ENCODE results near the gene COL9A3.
A peak's percentile ranks its signal among the peaks of the same experiment; 100 is the strongest.

COL9A3 gene

GRCh38 chr20:62779417-62779685 lies 37.5 kb upstream of the COL9A3 start:
- H3K4me3 ChIP-seq (replicated peaks; ENCODE audit: low read depth, low read length) = no peak overlapping the region
- TF ChIP-seq, protein P1, sequence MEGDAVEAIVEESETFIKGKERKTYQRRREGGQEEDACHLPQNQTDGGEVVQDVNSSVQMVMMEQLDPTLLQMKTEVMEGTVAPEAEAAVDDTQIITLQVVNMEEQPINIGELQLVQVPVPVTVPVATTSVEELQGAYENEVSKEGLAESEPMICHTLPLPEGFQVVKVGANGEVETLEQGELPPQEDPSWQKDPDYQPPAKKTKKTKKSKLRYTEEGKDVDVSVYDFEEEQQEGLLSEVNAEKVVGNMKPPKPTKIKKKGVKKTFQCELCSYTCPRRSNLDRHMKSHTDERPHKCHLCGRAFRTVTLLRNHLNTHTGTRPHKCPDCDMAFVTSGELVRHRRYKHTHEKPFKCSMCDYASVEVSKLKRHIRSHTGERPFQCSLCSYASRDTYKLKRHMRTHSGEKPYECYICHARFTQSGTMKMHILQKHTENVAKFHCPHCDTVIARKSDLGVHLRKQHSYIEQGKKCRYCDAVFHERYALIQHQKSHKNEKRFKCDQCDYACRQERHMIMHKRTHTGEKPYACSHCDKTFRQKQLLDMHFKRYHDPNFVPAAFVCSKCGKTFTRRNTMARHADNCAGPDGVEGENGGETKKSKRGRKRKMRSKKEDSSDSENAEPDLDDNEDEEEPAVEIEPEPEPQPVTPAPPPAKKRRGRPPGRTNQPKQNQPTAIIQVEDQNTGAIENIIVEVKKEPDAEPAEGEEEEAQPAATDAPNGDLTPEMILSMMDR (IDR thresholded peaks at IDR 0.05; ENCODE audit: low read depth, low read length, missing control alignments) = no peak
- no peak for DNase-seq (ENCODE audit: extremely low read depth, low read depth)

DNA sequence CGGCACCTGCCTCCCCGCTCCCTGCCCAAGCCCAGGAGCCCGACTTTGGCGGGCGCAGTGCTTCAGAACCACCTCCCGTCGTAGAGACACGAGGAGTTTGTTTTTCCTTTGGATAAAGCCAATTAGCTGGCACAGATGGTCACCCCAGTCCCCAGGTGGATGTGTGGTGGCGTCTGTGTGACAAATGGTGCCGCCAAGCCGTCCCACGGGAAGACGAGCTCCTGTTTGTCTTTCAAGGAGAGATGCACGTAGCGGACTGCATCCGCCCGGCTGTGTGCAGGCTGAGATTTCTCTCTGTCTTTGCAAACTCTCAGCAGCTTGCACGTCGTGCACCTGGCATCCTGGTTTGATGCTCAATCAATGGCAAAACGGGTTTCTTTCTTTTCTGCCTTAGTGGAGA lies 36.6 kb upstream of the COL9A3 start:
- H3K4me3 ChIP-seq (replicated peaks; ENCODE audit: low read depth, low read length) = no peak overlapping the region
- DNase-seq (ENCODE audit: extremely low read depth, low read depth) = no peak
- TF ChIP-seq, protein P1 (IDR thresholded peaks at IDR 0.05; ENCODE audit: low read depth, low read length, missing control alignments) = no peak

DNA sequence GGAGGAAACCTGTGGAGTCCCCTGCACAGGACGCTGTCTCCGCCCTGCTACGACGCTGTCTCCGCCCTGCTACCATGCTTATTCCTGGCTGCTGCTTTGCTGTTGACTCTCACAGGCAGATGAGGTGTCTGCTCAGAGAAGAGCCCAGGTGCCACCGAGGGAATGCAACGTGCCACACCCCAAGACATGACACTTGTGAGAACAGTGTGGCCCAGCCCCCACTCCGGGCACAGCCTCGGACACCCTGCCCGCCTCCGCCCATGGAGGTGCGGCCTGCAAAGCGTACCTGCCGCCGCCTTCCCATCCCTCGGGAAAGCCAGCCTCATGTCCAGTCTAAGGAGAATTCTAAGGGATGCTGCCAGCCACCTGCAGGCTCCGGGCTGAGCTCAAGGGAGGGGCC lies 36.2 kb upstream of the COL9A3 start:
- DNase-seq (ENCODE audit: extremely low read depth, low read depth) = no peak
- H3K4me3 ChIP-seq (replicated peaks; ENCODE audit: low read depth, low read length) = no peak overlapping the region
- TF ChIP-seq, protein P1 (IDR thresholded peaks at IDR 0.05; ENCODE audit: low read depth, low read length, missing control alignments) = no peak

DNA sequence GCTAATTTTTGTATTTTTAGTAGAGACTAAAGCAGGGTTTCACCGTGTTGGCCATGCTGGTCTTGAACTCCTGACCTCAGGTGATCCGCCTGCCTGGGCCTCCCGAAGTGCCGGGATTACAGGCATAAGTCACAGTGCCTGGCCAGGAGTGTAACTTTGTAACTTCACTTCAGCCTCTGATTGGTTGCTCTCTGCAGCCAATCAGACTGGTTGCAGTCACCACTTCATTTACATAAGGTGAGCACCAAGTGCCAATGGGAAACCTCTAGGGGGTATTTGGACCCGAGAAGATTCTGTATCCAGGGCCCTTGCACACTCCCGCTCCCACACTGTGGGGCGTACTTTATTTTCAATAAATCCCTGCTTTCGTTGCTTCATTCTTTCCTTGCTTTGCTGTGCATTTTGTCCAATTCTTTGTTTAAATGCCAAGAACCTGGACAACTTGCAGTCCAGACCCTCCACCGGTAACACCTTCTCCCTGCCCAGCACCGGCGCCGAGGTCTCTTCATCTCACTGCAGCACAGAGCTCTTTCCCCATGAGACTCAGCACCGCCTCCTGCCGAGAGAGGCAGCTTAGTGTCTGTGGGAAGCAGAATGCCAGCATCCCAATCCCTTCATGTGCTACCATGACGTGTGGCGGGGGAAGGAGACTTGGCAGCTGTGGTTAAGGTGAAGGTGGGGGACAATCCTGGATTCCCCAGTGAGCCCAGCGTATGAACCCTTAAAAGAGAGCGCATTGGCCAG lies 34.5 kb upstream of the COL9A3 start:
- no peak overlapping the region for H3K4me3 ChIP-seq (replicated peaks; ENCODE audit: low read depth, low read length)
- DNase-seq (ENCODE audit: extremely low read depth, low read depth) = no peak
- TF ChIP-seq, protein P1 (IDR thresholded peaks at IDR 0.05; ENCODE audit: low read depth, low read length, missing control alignments) = peak; percentile 18

DNA sequence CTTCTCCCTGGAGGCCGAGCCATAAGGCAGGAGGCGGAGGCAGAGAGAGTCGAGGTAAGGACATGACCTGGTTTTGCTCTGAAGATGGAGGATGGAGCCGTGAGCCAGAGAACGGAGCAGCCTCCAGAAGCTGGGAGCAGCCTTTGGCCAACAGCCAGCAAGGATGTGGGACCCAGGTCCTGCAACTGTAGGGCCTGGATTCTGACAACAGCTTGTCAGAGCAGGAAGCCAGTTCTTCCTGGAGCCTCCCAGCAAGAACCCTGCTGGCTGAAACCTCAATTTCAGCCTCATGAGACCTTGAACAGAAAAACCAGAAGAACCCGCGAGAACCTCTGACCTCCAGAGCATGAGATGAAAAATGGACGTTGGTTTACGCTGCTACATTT lies 34.0 kb upstream of the COL9A3 start:
- no peak overlapping the region for H3K4me3 ChIP-seq (replicated peaks; ENCODE audit: low read depth, low read length)
- TF ChIP-seq, protein P1 (IDR thresholded peaks at IDR 0.05; ENCODE audit: low read depth, low read length, missing control alignments) = no peak
- DNase-seq (ENCODE audit: extremely low read depth, low read depth) = no peak

- TF ChIP-seq, protein P1 (IDR thresholded peaks at IDR 0.05; ENCODE audit: low read depth, low read length, missing control alignments) = no peak
- DNase-seq (ENCODE audit: extremely low read depth, low read depth) = no peak
- no peak overlapping the region for H3K4me3 ChIP-seq (replicated peaks; ENCODE audit: low read depth, low read length)
Observed at GRCh38 chr20:62784497-62784896, 32.4 kb upstream of the COL9A3 start.

DNA sequence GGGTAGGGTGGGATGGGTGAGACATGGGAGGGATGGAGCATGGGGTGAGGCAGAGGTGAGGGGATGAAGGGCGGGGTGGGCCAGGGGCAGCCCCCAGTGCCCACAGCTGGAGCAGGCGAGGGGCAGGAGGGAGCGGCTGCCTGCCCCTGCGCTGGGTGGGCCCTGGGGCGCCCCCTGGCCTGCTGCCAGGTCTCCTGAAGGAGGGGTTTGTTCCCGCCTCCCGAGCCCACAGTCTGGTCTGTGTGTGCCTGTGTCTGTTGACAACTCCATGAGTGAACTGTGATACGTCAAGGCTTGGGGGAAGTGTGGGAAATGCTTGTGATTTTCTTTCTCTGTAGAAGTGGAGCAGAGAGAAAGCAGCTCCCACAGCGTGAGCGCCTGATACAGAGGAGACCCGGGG lies 31.5 kb upstream of the COL9A3 start:
- TF ChIP-seq, protein P1 (IDR thresholded peaks at IDR 0.05; ENCODE audit: low read depth, low read length, missing control alignments) = no peak
- no peak for DNase-seq (ENCODE audit: extremely low read depth, low read depth)
- H3K4me3 ChIP-seq (replicated peaks; ENCODE audit: low read depth, low read length) = no peak overlapping the region
